Measurements from ENCODE around the gene PPM1D. TPM values are rescaled to one million over a fixed set of nuclear protein-coding genes. Genes with fewer than 3 reads are reported as not detected.

PPM1D gene
- total RNA-seq, 4 donors from 2014 or later: 10.1 to 17.3 (median 12.3) TPM

DNA sequence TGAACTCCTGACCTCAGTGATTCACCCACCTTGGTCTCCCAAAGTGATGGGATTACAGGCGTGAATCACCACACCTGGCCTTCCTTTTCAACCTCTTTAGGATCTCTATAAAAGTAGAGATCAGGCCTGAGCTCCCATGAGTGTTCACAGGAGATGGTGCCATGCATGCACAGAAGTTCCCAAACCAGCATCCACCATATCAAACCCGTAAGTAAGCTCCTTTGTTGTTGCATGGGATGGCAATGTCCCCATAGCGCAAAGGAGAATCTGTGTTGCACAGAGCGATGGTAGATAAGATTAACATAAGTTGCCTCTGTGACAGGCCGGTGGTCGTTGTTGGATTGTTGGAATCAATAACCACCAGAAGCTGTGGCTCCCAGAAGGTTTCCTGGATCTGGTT is 34.8 kb upstream of the PPM1D start:
- WGBS, 2 donors (ENCODE audit: low coverage in 1 of 2): 88 to 89% methylated on average over 3 to 5 of the region's 6 CpGs
- H3K36me3 ChIP-seq: no peaks in the 10 kb centered on the region
- no peak for ATAC-seq
- TF ChIP-seq POLR2AphosphoS5 (IDR thresholded peaks at IDR 0.05) (no peak), EP300 (IDR thresholded peaks at IDR 0.05) (no peak), POLR2A (IDR thresholded peaks at IDR 0.05) (no peak)
- TF ChIP-seq, protein P1, sequence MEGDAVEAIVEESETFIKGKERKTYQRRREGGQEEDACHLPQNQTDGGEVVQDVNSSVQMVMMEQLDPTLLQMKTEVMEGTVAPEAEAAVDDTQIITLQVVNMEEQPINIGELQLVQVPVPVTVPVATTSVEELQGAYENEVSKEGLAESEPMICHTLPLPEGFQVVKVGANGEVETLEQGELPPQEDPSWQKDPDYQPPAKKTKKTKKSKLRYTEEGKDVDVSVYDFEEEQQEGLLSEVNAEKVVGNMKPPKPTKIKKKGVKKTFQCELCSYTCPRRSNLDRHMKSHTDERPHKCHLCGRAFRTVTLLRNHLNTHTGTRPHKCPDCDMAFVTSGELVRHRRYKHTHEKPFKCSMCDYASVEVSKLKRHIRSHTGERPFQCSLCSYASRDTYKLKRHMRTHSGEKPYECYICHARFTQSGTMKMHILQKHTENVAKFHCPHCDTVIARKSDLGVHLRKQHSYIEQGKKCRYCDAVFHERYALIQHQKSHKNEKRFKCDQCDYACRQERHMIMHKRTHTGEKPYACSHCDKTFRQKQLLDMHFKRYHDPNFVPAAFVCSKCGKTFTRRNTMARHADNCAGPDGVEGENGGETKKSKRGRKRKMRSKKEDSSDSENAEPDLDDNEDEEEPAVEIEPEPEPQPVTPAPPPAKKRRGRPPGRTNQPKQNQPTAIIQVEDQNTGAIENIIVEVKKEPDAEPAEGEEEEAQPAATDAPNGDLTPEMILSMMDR (IDR thresholded peaks at IDR 0.05): no peak
- no peak overlapping the region for H3K4me3 ChIP-seq
- peaks cover 0 to 8% (median 0%) of the 10 kb centered on the region in 3 donors for H3K4me1 ChIP-seq
- H3K27me3 ChIP-seq: no peaks in the 10 kb centered on the region
- no peak overlapping the region for H3K27ac ChIP-seq
- no peaks in the 10 kb centered on the region for H3K9me3 ChIP-seq

DNA sequence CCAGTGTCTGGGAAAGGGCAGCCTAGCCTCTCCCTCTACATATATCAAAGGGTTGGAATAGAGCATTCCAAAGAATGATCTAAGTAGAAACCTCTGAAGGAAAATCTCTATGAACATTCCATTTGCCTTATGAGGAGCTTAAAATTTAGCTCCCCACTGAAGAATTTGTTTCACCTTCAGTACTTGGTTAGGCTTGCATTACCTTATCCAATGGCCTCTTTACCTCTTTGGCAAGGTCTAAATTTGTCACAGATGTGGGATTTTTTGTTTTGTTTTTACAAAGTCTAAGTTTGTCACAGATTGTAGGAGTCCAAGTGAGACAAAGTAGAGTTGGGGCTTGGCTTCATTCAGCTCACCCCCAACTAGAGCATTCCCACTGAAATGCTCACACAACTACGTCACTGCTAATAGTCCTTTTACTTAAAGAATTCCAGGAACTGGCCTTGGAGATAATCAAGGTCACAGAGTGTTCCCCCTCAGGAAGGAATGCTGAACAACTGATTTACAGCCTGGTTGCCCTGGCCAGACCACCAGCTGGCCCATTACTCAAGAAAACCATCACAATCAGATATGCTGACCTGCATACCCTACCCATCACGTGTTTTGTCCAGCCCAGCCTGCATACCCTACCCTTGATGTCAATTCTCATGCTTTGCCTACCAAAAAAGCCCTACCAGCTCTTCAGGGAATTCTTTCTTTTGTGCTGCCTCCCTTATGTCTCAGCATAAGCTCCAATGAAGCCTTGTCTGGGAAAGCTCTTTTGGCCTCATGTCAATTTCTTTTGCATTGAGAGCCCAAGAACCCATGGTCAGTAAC is 26.5 kb upstream of the PPM1D start:
- no peaks in the 10 kb centered on the region for H3K36me3 ChIP-seq
- H3K9me3 ChIP-seq: no peaks in the 10 kb centered on the region
- H3K4me3 ChIP-seq: no peak overlapping the region
- H3K27ac ChIP-seq: peak overlapping the region in 3 of 4 donors; percentile 38 to 70 (median 54)
- no peaks in the 10 kb centered on the region for H3K27me3 ChIP-seq
- TF ChIP-seq POLR2AphosphoS5 (IDR thresholded peaks at IDR 0.05): no peak
- TF ChIP-seq, protein P1 (IDR thresholded peaks at IDR 0.05): no peak
- no peak for TF ChIP-seq EP300 (IDR thresholded peaks at IDR 0.05)
- no peak for TF ChIP-seq POLR2A (IDR thresholded peaks at IDR 0.05)
- H3K4me1 ChIP-seq: peaks cover 0 to 33% (median 4%) of the 10 kb centered on the region in 3 donors
- ATAC-seq: peak; percentile 44
- 61 to 73% methylated on average over 2 of the region's 2 CpGs for WGBS, 2 donors (ENCODE audit: low coverage in 1 of 2)

DNA sequence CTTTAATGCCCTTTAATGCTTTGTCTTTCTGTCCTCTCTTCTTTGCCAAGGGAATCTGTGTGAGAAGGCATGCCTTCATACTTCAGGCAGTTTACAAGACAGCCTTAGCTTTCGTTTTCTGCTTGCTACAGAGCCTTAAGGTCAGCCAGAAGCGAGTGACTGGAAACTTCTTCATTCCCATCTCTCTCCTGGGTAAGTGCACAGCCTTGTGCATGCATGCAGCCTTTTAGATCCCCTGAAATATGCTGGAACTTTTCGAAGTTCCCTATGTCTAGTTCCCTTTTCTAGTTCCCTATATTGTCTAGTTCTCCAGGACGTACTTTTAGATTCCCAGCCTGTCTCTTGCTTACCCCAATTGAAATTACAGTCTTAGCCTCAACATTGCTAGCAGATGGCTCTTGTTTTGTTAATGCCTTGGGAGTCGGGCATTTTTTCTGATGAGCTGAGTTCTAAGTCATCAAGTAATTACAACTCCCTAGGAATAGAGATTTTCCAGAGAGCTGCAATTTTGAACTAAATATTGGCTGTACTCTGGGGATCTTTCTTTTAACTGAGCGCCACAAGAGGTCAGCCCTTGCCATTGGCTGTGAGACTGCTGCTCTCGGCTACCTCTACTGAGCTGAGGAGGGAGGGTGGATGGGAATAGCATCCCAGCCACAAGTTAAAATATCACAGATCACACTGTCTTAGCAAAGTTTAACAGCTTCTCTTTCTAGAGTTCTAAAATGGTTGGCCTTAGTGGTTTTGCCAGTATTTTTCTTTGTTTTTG is 22.7 kb upstream of the PPM1D start:
- Histone ChIP-seq H3K36me3 (no peaks in the 10 kb centered on the region), H3K4me3 (peak overlapping the region; percentile 47 to 49), H3K9me3 (no peaks in the 10 kb centered on the region), H3K4me1 (peaks cover 0 to 34% (median 8%) of the 10 kb centered on the region in 3 donors), H3K27ac (peak overlapping the region; percentile 60 to 81 (median 75)), H3K27me3 (no peaks in the 10 kb centered on the region)
- TF ChIP-seq POLR2A (IDR thresholded peaks at IDR 0.05) (no peak), POLR2AphosphoS5 (IDR thresholded peaks at IDR 0.05) (peak; percentile 56), EP300 (IDR thresholded peaks at IDR 0.05) (no peak)
- TF ChIP-seq, protein P1 (IDR thresholded peaks at IDR 0.05): peak in 3 of 4 experiments; percentile 28 to 60 (median 30)
- peak; percentile 75 for ATAC-seq
- WGBS, 2 donors (ENCODE audit: low coverage in 1 of 2): 0 to 1% methylated on average over 6 to 7 of the region's 7 CpGs

DNA sequence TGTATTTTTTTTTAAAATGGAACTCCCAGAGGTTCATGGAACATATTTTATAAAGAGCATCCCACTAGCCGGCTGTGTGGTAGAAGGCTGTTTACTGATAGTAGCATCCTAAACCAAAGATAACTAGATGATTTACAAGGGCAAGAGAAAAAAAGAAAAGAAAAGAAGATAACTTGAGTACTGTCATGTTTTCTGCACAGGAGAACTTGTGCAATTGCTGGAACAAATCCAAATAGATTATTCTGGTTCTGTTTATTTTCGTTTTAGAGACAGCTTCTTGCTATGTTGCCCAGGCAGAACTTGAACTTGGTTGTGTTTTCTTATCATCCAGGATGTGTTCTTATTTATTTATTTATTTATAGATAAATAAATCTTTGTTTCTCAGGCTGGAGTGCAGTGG is 20.9 kb upstream of the PPM1D start:
- Histone ChIP-seq H3K9me3 (no peaks in the 10 kb centered on the region), H3K36me3 (no peaks in the 10 kb centered on the region), H3K27me3 (no peaks in the 10 kb centered on the region), H3K27ac (peak overlapping the region in 1 of 4 donors; percentile 13), H3K4me1 (peaks cover 0 to 34% (median 8%) of the 10 kb centered on the region in 3 donors), H3K4me3 (no peak overlapping the region)
- ATAC-seq: peak; percentile 22
- no peak for TF ChIP-seq EP300 (IDR thresholded peaks at IDR 0.05)
- TF ChIP-seq POLR2AphosphoS5 (IDR thresholded peaks at IDR 0.05): peak; percentile 27
- TF ChIP-seq POLR2A (IDR thresholded peaks at IDR 0.05): no peak
- 30 to 42% methylated on average over 1 of the region's 2 CpGs for WGBS, 2 donors (ENCODE audit: low coverage in 1 of 2)

DNA sequence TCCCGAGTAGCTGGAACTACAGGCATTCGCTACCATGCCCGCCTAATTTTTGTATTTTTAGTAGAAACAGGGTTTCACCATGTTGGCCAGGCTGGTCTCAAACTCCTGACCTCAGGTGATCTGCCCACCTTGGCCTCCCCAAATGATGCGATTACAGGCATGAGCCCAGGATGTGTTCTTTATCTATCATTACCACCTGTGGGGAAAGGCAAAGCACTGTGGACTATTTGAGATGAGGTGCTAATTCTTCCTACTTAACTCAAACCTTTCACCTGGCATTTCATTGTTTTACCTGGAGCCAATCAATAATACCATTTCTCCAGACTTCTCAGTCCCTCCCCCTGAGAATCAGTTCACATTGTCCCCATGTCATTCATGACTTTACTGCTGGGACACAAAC is 20.4 kb upstream of the PPM1D start:
- TF ChIP-seq POLR2A (IDR thresholded peaks at IDR 0.05): no peak
- TF ChIP-seq, protein P1 (IDR thresholded peaks at IDR 0.05): no peak
- no peak for TF ChIP-seq EP300 (IDR thresholded peaks at IDR 0.05)
- no peak for TF ChIP-seq POLR2AphosphoS5 (IDR thresholded peaks at IDR 0.05)
- Histone ChIP-seq H3K9me3 (no peaks in the 10 kb centered on the region), H3K36me3 (no peaks in the 10 kb centered on the region), H3K4me3 (no peak overlapping the region), H3K4me1 (peaks cover 0 to 34% (median 8%) of the 10 kb centered on the region in 3 donors), H3K27ac (no peak overlapping the region), H3K27me3 (no peaks in the 10 kb centered on the region)
- no peak for ATAC-seq
- WGBS, 2 donors (ENCODE audit: low coverage in 1 of 2): 80 to 86% methylated on average over 1 to 4 of the region's 4 CpGs
